HG03354 (cell line): ENCODE measurements around the gene OR5M11.
"Not testable (repeated sequence)": the region's sequence is repeated elsewhere in the genome, so short reads cannot be mapped to it uniquely, and the experiment has no call there.

Experiments used
- ATAC-seq: cut with Tn5 transposase; IDR thresholded peaks from one replicate; pipeline ENCODE4 v1.9.1; 2021; ENCODE audit warnings: mild to moderate bottlenecking; ENCODE audit not compliant: unreplicated experiment, poor library complexity, severe bottlenecking

Gene OR5M11

GRCh38 chr11:56543157-56543556 is at the start of gene OR5M11:
Gene OR5M11, minus strand, starts transcription at chr11:56543257. Its CDS starts 0 bp downstream, at chr11:56543257.
- no peak for ATAC-seq

- ATAC-seq, result not testable (repeated sequence)
Observed at GRCh38 chr11:56592088-56592717, 49.1 kb upstream of the OR5M11 start.

DNA sequence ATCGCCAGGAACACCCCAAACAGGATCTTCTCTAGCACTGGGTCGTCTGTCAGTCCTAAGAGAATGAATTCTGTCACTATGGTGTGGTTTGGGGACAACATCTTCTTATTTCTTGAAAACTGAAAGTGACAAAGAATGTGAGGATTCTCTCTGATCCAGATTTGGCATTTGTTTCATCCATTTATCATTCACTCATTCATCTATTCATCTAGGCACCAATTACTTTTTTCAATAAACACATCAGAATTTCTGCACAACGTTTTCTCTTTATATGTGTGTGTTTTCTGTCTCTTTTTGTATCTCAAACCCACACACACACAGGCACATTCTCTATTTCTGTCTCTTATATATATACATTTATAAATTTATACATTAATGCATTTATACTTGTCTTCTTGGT is 34.6 kb upstream of the OR5M11 start, which contains the start of gene OR5M10:
TSS of gene OR5M10 (minus strand) at position 101 of the 400 bp plus-strand sequence. CDS start at position 101, 0 bp downstream.
- no peak for ATAC-seq

DNA sequence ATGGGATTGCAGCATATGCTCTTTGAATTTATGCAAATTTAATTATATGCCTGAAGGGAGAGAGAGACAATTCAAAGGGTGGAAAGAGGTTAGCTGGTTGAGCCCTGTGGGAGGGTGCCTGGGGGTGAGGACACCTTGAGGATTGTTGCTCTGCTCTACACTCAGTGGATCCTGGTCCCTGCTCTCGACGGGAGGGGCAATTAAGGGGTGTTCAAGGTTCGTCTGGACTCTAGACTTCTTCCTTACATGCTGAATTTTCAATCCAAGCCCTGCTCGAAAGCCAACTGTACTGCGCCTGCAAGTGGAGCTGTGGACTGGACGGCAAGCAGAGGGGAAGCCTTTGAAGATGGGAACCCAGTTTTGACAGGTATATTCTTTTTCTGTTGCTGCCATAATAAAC is 15.5 kb upstream of the OR5M11 start:
- ATAC-seq, result no peak

- not testable (repeated sequence) for ATAC-seq
Observed at GRCh38 chr11:56554691-56555090, 11.6 kb upstream of the OR5M11 start.

DNA sequence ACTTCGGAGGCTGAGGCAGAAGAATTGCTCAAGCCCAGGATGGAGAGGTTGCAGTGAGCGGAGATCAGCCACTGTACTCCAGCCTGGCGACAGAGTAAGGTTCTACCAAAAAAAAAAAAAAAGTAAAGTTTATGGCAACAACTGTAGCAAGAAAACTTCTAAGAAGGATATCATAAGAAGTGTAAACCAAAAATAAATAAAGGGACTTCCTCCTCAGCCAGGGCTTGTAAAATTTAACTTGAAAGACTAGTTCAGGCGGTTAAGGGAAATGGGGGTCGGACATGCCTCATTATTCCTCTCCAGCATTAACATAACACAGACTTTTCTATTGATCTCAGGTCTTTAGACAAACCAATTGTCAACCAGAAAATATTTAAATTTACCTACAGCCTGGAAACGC is 2.5 kb upstream of the OR5M11 start:
- ATAC-seq, result no peak

DNA sequence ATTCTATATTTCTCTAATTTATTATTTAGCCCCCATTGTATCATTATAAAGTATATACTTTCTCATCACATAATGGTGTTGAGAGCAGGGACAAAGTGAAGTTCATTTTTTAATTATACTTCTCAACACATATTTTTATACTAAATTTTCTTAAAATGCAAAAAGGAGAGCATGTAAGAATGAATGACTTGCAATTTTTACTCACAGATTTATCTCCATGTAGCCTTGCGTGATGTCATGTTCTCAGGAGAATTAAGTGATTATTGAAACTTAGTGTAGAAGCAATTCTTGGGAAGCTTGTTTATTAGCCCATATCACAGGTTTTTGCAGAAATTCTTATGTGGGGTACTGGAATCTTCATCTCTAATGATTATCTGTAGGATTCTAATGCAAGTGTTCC is 682 bp upstream of the OR5M11 start:
- ATAC-seq, result no peak

- ATAC-seq, result no peak
Observed at GRCh38 chr11:56533054-56533740, 9.9 kb downstream of the OR5M11 start.

- ATAC-seq, result no peak
Observed at GRCh38 chr11:56531856-56532255, 11.2 kb downstream of the OR5M11 start.

DNA sequence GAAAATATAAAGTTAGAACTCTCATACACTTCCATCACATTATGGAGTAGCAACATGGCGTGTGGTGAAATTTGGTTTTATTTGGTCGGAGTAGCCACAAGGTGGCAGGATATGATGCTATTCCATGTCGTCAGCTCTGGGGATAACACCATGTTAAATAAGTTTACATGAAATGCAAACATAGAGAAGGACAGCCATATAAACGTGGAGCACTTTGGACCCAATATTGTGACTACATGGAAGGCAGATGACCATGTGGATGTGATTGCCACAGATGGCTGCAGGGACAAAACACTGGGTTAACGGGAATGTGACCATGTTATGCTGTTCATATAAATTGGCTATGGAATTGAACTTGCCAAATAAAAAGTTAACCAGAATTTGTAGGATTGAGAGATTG is 21.0 kb downstream of the OR5M11 start:
- ATAC-seq, result no peak

DNA sequence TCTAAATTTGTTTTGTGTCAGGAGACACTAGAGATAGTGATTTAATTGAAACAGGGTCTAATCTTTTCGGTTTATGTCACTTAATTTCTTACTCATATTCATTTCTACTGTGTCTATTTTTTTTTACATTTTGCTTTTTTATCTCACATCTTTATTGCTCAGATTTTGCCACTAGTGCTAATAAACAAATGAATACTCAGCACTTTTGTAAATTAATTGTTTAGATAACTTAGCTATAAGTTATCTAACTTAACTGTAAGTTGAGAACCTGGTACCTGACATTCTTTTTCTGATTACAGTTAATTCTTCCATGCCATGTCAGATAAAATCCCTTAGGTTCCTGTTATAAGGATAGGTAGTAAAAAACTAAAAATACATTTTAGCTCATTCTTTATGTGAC is 29.8 kb downstream of the OR5M11 start:
- ATAC-seq, result no peak

- no peak for ATAC-seq
Observed at GRCh38 chr11:56509439-56509838, 33.6 kb downstream of the OR5M11 start.

DNA sequence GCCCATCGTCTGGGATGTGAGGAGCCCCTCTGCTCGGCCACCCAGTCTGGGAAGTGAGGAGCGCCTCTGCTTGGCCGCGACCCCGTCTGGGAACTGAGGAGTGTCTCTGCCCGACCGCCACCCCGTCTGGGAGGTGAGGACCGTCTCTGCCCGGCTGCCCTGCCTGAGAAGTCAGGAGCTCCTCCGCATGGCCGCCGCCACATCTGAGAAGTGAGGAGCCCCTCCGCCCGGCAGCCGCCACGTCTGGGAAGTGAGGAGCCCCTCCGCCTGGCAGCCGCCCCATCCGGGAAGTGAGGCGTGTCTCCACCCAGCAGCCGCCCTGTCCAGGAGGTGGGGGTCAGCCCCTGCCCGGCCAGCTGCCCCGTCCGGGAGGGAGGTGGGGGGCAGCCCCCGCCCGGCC is 46.0 kb downstream of the OR5M11 start:
- no peak for ATAC-seq

DNA sequence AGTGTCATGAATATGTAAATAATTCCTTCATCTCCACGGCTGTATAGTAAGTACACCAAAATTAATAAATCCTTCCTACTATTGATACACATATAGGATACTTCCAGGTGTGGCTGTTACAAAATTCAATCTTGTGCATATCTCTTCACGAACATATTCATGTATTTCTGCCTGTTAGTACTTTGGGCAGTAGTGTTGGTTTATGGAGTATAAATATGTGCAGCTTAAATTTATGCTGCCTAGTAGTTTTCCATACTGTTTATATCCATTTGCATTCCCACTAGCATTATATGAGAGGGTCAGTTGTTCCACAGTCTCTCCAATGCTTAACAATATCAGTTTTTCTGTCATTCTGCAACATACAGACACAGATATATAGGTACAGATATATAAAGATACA is 47.9 kb downstream of the OR5M11 start:
- no peak for ATAC-seq
